LHCN-M2 (cell line): Measurements from ENCODE around the gene NCOA7. TPM values are rescaled to one million over a fixed set of nuclear protein-coding genes. Genes with fewer than 3 reads are reported as not detected.
"Not testable (repeated sequence)": the region's sequence is repeated elsewhere in the genome, so short reads cannot be mapped to it uniquely, and the experiment has no call there.

ENCODE experiments used
- DNase-seq: peaks from one replicate; pipeline ENCODE4 v3.0.0-alpha.2; 2012; ENCODE audit warnings: low read depth
- total RNA-seq: library from RNA; depleted of rRNA; stranded (reverse); fragments of >200 nt; gene quantifications from 2 replicates; pipeline ENCODE4 v1.2.3, GENCODE V29; 2014

NCOA7 gene
- total RNA-seq, 1 experiment from 2014 or later = 8.0 TPM

- peak; percentile 80 for DNase-seq
Measured at GRCh38 chr6:125918681-125919566, 128.2 kb downstream of the NCOA7 start.

- DNase-seq = no peak
Measured at GRCh38 chr6:125919618-125920017, 128.9 kb downstream of the NCOA7 start.

GRCh38 chr6:125922322-125922860 lies 131.6 kb downstream of the NCOA7 start:
- DNase-seq = no peak

GRCh38 chr6:125923366-125923877 lies 132.7 kb downstream of the NCOA7 start:
- DNase-seq = no peak

- DNase-seq = no peak
Measured at GRCh38 chr6:125924169-125924568, 133.4 kb downstream of the NCOA7 start.

DNA sequence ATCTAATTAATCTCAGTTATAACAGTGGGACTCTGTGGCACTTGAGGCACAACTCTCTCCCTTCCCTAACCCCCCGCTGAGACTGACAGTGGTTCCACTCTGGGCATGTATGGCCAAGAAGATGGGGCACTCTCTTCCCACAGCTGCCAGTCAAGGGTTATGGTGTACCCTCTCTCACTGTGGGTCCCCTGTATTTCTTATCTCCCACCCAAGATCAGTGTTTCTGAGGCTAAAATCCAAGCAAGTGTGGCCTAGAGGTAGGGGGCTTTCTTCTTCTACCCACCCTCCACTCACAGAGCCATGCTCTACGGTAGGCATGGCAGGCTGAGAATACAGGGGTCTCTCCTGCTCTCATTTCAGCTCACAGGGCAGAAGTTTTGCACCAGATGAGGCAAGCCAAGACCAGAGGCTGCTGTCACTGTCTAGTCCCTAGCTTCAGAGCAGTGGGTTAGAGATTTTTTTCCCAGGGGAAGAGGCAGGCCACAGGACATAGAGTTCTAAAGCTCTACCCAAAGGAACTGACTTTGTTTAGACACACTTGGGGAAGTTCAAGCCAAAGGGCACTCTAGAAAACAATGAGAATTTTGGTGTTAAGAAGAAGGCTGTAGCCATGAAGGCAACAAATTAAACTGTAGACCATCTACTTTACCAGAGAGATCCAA lies 134.1 kb downstream of the NCOA7 start:
- DNase-seq = no peak

DNA sequence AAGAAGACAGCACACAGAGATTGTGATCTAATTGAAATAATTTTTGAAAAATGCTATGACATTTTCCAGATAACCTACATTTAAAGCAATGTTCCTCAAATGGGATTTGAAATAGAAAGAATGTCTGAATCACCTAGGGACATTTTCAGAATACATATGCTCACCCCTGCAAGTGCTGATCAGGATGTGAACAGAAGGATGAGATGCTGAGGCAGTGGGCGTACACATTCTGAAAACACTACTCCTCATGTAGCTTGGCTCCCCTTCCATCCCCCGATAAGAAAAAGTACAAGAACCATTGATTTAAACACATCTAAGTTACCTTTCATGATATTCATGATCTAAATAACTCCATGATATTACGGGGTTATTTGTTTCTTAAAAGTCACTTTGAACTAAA lies 136.0 kb downstream of the NCOA7 start:
- no peak for DNase-seq

DNA sequence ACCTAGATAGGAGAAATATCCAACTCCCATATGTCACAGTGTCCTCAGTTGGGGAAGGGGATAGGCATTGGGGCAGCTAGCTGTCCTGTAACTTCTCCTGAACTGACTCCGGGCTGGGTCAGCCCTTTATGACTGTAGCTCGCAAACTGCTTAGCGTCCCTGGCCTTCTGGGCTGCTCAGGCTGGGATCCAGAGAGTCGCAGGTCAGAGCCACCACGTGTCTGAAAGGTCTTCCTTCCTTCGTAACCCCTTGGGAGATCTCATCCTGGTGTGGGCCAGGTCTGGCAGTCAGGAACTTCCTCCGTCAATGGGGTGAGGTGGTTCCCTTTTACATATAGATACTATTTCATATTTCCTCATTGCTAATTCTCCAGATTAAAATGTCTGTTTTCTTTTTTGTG lies 137.0 kb downstream of the NCOA7 start:
- DNase-seq = no peak

DNA sequence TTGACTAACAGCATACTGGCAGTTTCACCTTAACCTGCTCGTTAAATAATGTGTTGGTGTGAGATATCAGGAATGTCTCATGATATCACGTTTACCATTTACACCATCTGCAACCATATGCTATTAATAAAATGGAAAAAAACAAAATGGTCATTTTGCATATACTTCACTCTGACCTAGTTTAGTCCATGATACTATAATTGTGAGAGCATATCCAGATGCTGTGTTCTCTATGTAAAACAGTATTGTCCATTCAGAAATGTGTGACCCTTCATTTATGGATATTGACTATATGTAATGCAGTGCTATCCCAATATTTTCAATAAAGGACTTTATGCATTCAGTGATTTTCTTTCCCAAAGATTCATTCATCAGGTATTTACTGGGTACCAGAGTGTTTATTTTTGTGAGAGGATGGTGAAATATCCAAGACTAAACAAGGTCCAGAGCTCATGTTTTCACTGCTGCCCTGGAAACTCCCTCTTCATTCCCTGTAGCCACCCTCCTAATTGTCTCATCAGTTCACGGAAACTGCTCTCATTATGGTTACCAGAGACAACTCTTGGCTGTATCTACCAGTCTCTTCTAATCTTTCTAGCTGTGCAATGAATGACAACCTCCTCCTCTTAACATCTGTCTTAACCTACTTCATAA lies 140.1 kb downstream of the NCOA7 start:
- DNase-seq = no peak

GRCh38 chr6:125931733-125932450 lies 141.1 kb downstream of the NCOA7 start:
- DNase-seq = no peak

DNA sequence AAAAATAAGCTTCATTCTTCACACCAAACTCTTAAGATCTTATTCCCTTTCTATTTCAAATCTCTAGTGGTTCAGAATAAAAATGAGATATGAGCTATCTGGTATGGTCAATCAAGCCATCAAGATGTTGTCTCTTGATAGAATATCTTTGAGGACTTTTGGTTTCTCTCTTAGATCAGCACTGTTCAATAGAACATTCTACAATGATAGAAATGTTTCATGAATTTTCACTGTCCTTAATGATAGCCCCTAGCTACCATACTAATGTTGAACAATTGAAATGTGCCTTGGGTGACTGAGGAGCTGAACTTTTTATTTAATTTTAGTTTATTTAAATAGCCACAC lies 141.7 kb downstream of the NCOA7 start:
- no peak for DNase-seq

DNA sequence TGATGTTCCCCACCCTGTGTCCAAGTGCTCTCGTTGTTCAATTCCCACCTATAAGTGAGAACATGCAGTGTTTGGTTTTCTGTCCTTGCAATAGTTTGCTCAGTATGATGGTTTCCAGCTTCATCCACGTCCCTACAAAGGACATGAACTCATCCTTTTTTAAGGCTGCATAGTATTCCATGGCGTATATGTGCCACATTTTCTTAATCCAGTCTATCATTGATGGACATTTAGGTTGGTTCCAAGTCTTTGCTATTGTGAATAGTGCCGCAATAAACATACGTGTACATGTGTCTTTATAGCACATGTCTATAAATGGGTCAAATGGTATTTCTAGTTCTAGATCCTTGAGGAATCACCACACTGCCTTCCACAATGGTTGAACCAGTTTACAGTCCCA lies 144.8 kb downstream of the NCOA7 start:
- DNase-seq = not testable (repeated sequence)

- no peak for DNase-seq
Measured at GRCh38 chr6:125939026-125939425, 148.3 kb downstream of the NCOA7 start.

DNA sequence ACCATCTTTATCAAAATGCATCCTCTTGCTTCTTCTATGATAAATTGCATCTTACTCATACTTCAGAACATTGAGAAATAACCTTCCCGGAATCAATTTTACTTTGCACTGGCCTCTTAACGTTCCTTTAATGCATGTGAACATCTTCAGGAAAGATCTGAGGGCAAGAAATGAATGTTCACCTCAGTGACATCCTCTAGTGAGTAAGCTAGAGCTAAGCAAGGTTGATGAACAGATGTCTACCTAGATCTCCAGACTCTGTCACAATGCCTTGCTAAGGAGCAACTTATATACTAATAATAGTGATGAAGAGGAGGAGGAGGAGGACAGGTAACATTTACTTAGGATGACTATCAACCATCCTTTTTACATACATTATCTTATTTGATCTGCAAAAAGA lies 149.0 kb downstream of the NCOA7 start:
- DNase-seq = no peak

GRCh38 chr6:125940247-125941041 lies 149.7 kb downstream of the NCOA7 start:
- DNase-seq = no peak

GRCh38 chr6:125942672-125943527 lies 152.1 kb downstream of the NCOA7 start:
- DNase-seq = no peak

GRCh38 chr6:125943528-125944433 lies 153.0 kb downstream of the NCOA7 start:
- no peak for DNase-seq

- peak; percentile 58 for DNase-seq
Measured at GRCh38 chr6:125944434-125944816, 153.7 kb downstream of the NCOA7 start.

- no peak for DNase-seq
Measured at GRCh38 chr6:125944896-125945295, 154.1 kb downstream of the NCOA7 start.
